Choroid plexus epithelial cell (primary cell): ENCODE measurements around the gene MMP15.
"Not testable (repeated sequence)": the region's sequence is repeated elsewhere in the genome, so short reads cannot be mapped to it uniquely, and the experiment has no call there.

Experiments used
- DNase-seq: peaks from one replicate; pipeline ENCODE4 v3.0.0-alpha.2; 2010; ENCODE audit warnings: low read depth
- H3K4me3 ChIP-seq: 2 replicates; pipeline ENCODE4 v1.5.1; 2011; ENCODE audit warnings: low read depth, mild to moderate bottlenecking, control low read depth, low read length, moderate library complexity
- CTCF ChIP-seq: conservative IDR thresholded peaks from 2 replicates; pipeline ENCODE4 v1.5.1; 2011; ENCODE audit warnings: low read depth, mild to moderate bottlenecking, control low read depth, inconsistent platforms, low read length, moderate library complexity

The MMP15 gene

GRCh38 chr16:58000706-58001676 lies 24.6 kb upstream of the MMP15 start, which contains the start of gene USB1:
Gene USB1 (plus strand): TSS chr16:58001407. CDS start chr16:58001484, 77 bp downstream.
- H3K4me3 ChIP-seq, result peak within 1 kb of the TSS; percentile 95
- TF ChIP-seq CTCF, result peak; percentile 51
- peak; percentile 92 for DNase-seq

GRCh38 chr16:58001781-58002415 lies 23.7 kb upstream of the MMP15 start:
- no peak for DNase-seq
- no peak for TF ChIP-seq CTCF
- peak overlapping the region; percentile 95 for H3K4me3 ChIP-seq

GRCh38 chr16:58002416-58002800 lies 23.1 kb upstream of the MMP15 start:
- H3K4me3 ChIP-seq, result no peak overlapping the region
- TF ChIP-seq CTCF, result no peak
- no peak for DNase-seq

- H3K4me3 ChIP-seq, result no peak overlapping the region
- TF ChIP-seq CTCF, result no peak
- DNase-seq, result no peak
Measured at GRCh38 chr16:58002936-58003335, 22.6 kb upstream of the MMP15 start.

- not testable (repeated sequence) for H3K4me3 ChIP-seq, DNase-seq
Measured at GRCh38 chr16:58004736-58005135, 20.8 kb upstream of the MMP15 start.

GRCh38 chr16:58009856-58010416 lies 15.6 kb upstream of the MMP15 start:
- no peak for DNase-seq
- H3K4me3 ChIP-seq, result no peak overlapping the region
- TF ChIP-seq CTCF, result no peak

- no peak for DNase-seq
- no peak for TF ChIP-seq CTCF
- no peak overlapping the region for H3K4me3 ChIP-seq
Measured at GRCh38 chr16:58010886-58011285, 14.7 kb upstream of the MMP15 start.
